ENCODE data around the gene RNF44. TPM values are rescaled to one million over a fixed set of nuclear protein-coding genes. Genes with fewer than 3 reads are reported as not detected.

RNF44 gene
- total RNA-seq, 6 experiments from 2014 or later: 10.6 to 13.4 (median 11.3) TPM

DNA sequence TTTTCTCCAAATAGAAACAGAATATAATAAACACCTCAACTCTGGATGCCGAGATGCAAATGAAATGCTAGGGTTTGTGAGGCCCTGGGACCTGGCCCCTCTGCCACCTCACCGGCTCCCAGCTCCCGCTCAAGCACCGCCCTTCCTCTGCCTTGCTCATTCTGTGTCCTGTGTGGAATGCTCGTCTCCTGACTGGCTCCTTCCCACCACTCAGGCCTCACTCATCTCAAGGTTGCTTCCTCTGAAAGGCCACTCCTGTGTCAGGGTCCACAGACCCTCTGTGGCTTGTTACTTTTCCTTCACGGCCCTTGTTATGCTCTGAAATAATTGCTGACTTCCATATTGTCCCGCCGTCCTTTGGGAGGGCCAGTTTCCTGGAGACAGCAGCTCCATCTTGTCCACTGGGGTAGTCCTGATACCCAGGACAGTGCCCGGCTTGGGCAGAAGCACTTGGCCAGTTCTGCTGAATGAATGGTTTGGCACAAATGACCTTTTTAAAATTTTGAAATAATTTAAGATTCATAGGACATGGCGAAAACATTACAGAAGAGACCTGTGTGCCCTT is 15.4 kb downstream of the RNF44 start:
- Mint-ChIP-seq H3K4me1 (ENCODE audit: low read depth) (0 out of 2 replicates have a peak, but pooled peaks cover 4% of the 10 kb centered on the region), H3K27me3 (ENCODE audit: insufficient read depth) (peaks cover 2% of the 10 kb centered on the region), H3K36me3 (ENCODE audit: low read depth) (no peaks in the 10 kb centered on the region), H3K27ac (no peak overlapping the region), H3K4me3 (no peak overlapping the region), H3K9me3 (no peaks in the 10 kb centered on the region)
- TF ChIP-seq, protein P1, sequence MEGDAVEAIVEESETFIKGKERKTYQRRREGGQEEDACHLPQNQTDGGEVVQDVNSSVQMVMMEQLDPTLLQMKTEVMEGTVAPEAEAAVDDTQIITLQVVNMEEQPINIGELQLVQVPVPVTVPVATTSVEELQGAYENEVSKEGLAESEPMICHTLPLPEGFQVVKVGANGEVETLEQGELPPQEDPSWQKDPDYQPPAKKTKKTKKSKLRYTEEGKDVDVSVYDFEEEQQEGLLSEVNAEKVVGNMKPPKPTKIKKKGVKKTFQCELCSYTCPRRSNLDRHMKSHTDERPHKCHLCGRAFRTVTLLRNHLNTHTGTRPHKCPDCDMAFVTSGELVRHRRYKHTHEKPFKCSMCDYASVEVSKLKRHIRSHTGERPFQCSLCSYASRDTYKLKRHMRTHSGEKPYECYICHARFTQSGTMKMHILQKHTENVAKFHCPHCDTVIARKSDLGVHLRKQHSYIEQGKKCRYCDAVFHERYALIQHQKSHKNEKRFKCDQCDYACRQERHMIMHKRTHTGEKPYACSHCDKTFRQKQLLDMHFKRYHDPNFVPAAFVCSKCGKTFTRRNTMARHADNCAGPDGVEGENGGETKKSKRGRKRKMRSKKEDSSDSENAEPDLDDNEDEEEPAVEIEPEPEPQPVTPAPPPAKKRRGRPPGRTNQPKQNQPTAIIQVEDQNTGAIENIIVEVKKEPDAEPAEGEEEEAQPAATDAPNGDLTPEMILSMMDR (IDR thresholded peaks at IDR 0.05): no peak
- no peak for DNase-seq

DNA sequence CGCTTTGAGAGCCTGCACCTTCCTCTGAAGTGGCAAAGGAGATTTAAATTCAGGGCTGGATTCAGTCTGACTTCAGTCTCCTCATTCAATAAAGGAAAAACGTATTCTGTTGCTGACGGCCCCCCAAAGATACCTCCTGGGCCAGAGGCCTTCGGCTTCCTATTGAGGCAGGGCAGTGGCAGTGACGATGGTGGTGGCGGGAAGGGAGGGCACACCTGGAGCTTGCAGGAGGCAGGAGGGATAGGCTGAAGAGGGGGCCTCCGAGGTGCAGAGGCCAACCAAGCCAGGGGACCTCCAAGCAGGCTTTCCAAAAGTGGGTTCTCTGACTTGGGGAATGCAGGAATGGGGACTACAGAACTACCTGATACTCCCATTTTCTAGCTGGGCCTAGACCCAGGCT is 15.9 kb downstream of the RNF44 start:
- TF ChIP-seq, protein P1 (IDR thresholded peaks at IDR 0.05): no peak
- no peak overlapping the region for H3K4me3 Mint-ChIP-seq
- H3K9me3 Mint-ChIP-seq: no peaks in the 10 kb centered on the region

DNA sequence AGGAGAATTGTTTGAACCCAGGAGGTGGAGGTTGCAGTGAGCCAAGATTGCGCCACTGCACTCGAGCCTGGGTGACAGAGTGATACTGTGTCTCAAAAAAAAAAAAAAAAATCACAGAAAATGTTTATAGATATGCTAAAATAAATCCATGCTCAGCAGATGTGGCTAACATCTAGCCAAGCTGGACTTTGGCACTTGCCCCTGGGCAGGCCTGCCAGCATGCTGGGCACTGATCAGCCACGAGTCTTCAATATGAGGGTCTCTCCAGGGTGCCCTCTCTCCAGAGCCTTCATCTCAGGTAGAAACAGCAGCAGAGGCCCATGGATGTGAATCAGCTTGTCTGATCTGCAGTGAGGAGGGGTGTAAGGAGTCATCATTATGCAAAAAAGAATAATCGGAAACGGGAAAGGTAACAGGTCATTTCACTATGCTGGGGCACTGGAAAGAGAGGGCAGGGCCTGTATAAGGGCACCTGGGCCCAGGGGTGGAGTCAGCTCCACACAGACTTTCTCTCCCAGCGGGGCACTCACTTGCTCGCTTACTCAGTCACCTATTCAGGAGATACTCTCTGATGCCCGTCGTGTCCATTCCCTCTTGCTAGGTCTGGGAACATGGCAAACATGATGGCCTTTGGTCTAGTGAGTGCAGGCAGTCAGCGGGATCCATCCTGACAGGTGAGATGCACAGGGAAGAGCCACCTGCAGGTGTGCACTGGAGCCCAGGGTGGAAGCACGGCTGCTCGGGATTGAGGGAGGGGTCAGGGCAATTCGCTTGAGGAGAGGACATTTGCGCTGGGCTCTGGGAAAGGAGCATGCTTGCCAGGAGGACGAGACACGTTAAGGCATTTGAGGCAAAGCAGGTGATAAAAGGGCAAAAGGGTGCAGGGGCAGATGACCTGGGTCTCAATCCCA is 17.1 kb downstream of the RNF44 start:
- TF ChIP-seq, protein P1 (IDR thresholded peaks at IDR 0.05): no peak
- no peak overlapping the region for H3K4me3 Mint-ChIP-seq
- no peaks in the 10 kb centered on the region for H3K9me3 Mint-ChIP-seq
- no peaks in the 10 kb centered on the region for H3K36me3 Mint-ChIP-seq (ENCODE audit: low read depth)
- H3K27ac Mint-ChIP-seq: no peak overlapping the region
- H3K4me1 Mint-ChIP-seq (ENCODE audit: low read depth): 0 out of 2 replicates have a peak, but pooled peaks cover 4% of the 10 kb centered on the region
- no peak for DNase-seq
- H3K27me3 Mint-ChIP-seq (ENCODE audit: insufficient read depth): peaks cover 2% of the 10 kb centered on the region

More for the DNA sequence above, 15.9 kb downstream of the RNF44 start:
- DNase-seq: no peak
- Mint-ChIP-seq H3K27ac (no peak overlapping the region), H3K27me3 (ENCODE audit: insufficient read depth) (peaks cover 2% of the 10 kb centered on the region), H3K36me3 (ENCODE audit: low read depth) (no peaks in the 10 kb centered on the region), H3K4me1 (ENCODE audit: low read depth) (0 out of 2 replicates have a peak, but pooled peaks cover 4% of the 10 kb centered on the region)

DNA sequence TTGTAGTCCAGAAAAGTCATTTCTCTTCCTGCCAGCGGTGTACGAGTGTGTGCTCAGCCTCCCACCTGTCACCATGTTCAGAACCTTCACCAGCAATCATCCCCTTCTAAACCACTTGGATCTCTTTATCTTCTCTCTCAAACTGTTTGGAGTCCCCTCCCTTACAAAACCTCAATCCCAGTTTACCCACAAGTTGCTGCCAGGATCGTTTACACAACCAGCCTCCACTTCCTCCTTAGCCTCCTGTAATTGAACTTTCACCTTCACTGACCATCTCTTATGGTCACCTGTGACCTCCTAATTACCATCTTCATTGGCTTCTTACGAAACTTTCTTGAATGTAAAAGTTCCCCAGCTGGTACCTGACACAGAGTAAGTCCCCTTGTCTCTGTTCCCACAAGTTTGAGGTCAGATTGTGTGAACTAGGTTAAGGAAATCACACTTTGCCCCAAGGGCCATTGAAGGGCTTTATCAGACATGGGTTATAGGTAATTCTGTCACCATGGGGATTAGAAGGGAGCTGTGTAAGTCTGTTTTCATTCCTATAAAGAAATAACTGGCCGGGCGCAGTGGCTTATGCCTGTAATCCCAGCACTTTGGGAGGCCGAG is 20.0 kb downstream of the RNF44 start:
- H3K9me3 Mint-ChIP-seq: no peaks in the 10 kb centered on the region
- TF ChIP-seq, protein P1 (IDR thresholded peaks at IDR 0.05): no peak
- no peak overlapping the region for H3K4me3 Mint-ChIP-seq
- H3K36me3 Mint-ChIP-seq (ENCODE audit: low read depth): no peaks in the 10 kb centered on the region
- no peak for DNase-seq
- H3K27ac Mint-ChIP-seq: no peak overlapping the region
- no peaks in the 10 kb centered on the region for H3K4me1 Mint-ChIP-seq (ENCODE audit: low read depth)
- peaks cover 7% of the 10 kb centered on the region for H3K27me3 Mint-ChIP-seq (ENCODE audit: insufficient read depth)

DNA sequence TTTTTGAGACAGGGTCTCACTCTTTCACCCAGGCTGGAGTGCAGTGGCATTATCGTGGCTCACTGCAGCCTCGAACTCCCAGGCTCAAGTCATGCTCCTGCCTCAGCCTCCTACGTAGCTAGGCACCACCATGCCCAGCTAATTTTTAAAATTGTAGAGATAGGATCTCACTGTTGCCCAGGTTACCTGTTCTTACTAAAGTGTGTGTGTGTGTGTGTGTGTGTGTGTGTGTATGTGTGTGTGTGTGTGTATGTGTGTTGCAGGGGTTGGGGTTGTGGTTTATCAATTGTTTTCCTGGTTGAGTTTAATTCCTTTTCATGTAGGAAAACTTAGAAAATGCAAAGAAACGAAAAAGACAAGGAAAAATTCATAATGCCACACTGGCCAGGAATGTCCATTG is 21.8 kb downstream of the RNF44 start:
- peaks cover 5% of the 10 kb centered on the region for H3K27me3 Mint-ChIP-seq (ENCODE audit: insufficient read depth)
- TF ChIP-seq, protein P1 (IDR thresholded peaks at IDR 0.05): no peak
- H3K27ac Mint-ChIP-seq: no peak overlapping the region

More for the DNA sequence above, 21.8 kb downstream of the RNF44 start:
- no peaks in the 10 kb centered on the region for H3K36me3 Mint-ChIP-seq (ENCODE audit: low read depth)
- no peaks in the 10 kb centered on the region for H3K9me3 Mint-ChIP-seq
- no peak for DNase-seq
- no peaks in the 10 kb centered on the region for H3K4me1 Mint-ChIP-seq (ENCODE audit: low read depth)
- no peak overlapping the region for H3K4me3 Mint-ChIP-seq

All from HFFc6 (cell line).